NCI-H146 treated with DMSO at 0.1 percent for 48 hours (cell line): Measurements from ENCODE around the gene ATOH8.
"Not testable (repeated sequence)": the region's sequence is repeated elsewhere in the genome, so short reads cannot be mapped to it uniquely, and the experiment has no call there.

Source experiments
- DNase-seq: peaks from one replicate; lab custom pipeline; 2025; ENCODE audit not compliant: unreplicated experiment; lab: John Stamatoyannopoulos, UW

ATOH8 gene, protein sequence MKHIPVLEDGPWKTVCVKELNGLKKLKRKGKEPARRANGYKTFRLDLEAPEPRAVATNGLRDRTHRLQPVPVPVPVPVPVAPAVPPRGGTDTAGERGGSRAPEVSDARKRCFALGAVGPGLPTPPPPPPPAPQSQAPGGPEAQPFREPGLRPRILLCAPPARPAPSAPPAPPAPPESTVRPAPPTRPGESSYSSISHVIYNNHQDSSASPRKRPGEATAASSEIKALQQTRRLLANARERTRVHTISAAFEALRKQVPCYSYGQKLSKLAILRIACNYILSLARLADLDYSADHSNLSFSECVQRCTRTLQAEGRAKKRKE

GRCh38 chr2:85753525-85754312 lies at the start of gene ATOH8:
ATOH8 (plus strand) TSS chr2:85753991; CDS start chr2:85754190, 199 bp downstream.
- no peak for DNase-seq

DNA sequence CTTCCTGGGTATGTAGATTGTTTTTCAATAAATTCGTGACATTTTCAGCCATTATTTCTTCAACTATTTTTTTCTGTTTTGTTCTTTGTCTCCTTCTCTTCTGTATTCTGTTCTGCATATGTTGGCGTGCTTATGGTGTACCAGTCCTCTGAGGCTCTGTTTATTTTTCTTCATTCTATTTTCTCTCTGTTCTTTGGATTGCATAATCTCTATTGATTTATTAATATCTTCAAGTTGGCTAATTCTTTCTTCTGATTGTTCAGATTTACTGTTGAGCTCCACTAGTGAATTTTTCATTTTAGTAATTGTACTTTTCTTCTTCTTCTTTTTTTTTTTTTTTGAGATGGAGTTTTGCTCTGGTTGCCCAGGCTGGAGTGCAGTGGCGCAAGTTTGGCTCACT lies 49.8 kb upstream of the ATOH8 start:
- DNase-seq: no peak

DNA sequence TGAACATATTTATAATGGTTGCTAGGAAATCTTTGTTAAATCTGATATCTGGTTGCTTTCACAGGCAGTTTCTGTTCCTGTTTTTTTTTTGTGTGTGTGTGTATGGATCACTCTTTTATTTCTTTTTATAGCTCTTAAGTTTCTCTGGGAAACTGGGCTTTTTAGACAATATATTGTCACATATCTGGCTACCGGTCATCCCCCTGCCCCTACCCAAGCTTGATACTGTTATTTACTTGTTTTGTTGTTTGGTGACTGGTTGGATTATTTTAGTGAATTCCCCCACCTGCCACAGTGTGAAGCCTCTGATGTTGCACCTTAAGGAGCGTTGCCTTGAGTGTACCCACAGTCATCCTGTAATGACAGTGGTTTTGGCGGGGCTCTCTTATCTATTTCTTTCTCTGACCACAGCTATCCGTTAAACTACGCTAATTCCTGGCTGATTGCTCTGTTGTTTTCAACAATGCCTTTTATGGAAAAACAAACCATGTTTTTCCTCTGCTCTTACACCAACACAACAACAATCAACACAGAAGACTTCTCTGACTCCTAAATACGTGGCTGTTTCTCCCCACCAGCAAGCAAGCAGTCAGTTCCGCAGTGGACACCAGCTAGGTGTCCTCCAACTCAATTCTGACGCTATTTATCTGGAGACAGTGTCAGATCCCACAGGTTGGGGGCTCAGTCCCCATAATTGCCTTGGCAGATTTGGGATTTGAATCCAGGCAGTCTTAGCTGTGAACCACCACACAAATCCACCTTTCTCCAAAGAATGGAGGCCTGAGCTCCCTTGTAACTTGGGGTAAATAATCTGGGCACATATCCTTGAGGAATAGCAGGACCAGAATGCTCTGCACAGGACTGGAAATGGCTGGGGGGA lies 48.8 kb upstream of the ATOH8 start:
- DNase-seq: no peak

DNA sequence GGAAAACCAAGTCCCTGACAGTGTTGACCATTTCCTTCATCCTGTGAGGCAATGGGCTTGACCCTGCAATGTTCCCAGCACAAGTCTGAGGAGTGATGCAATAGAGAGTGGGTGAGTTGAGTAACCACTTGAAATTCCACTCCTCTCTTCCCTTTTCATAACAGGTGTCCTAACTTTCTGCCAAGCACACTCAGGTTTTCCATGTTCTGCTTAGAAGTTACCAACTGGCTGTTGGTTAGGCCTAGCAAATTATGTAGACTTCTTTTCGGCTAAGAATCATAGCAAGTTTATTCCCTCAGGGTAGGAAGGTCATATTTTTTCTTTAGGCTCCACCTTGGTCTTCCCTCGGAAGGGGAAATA lies 48.1 kb upstream of the ATOH8 start:
- no peak for DNase-seq

DNA sequence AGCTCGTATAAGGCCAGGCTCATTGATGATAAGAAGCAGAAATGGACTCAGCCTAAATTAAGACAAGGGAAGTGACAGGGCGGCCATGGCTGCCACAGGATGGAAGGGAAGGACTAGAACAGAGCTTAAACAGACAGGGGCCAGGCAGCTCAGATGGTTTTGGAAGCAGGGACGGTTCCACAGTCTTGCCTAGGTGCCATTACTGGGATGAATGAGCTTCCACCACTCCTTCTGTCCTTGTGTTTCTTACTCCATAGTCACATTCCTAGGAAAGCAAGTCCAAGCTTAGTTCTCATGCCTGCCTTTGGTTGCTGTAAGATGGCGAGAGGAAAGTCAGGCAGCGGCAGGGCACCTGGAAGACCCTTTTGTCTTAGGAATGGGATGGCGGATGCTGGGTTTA lies 47.7 kb upstream of the ATOH8 start:
- no peak for DNase-seq

DNA sequence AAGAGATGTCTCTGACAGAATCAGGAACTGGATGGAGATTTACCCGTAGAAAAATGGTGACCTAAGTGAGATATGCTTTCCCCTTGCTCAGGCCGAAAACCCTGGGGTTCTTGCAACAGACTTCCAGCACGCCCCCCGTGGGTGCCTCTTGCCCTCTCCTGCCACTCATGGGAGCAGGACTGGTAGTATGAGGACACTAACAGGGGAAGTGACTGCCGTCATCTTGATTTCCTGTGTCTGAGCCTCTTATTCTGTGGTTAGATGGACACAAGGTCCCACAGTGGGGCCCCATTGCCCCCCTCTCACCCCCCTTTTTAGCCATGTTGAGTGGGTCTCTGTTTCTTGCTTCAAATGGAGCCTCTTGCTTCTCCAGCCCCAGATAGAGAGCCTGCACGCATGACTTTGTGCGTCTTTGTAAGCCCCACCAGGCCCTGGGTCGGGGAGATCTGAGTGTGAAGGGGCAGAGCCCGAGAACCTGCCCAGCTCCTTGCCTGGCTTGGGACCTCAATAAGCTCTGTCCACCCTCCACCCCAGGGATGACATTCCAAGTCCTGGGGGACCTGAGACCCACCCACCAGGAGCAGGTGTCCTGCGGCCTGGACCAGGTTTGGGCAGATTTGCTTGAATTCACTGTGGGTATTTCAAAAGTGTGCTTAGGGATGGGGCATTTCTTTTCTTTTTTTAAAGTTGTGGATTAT lies 47.0 kb upstream of the ATOH8 start:
- DNase-seq: no peak

- DNase-seq: peak; percentile 62
These were observed 46.5 kb upstream of the ATOH8 start for GRCh38 chr2:85707304-85707703.

DNA sequence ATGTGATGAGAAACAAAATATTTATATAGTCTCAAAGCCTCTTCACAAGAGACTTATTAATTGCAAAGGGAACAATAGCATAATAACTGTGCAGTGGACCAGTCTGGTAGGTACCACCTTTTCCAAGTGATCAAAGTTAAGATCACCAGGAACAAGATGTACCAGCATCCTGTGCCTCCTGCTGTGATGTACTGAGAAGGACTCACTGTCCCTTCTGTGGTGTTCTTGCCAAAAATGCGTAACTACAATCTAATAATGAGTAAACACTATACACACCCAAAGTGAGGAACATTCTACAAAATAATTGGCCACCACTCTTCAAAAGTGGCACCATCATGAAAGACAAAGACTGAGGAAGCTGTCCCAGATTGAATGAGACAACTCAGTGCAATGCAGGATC lies 45.1 kb upstream of the ATOH8 start:
- no peak for DNase-seq

DNA sequence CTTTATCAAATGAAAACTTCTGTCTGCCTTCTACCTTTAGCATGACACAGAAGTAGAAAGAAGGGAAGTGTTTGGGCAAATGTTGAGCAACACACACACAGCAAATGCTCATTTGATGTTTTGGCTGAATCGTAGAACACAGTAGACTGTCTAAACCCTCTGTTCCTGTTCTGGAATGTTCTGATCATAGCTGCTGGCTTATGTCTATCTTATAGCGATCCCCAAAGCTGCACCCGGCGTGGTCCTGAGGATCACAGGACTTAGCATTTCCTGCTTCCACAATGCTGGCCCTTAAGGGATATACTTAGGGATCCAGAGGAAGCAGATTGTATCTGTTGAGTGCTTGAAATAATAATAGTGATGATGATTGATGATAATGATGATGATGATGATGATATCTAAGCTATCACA lies 44.4 kb upstream of the ATOH8 start:
- DNase-seq: no peak

- no peak for DNase-seq
These were observed 42.9 kb upstream of the ATOH8 start for GRCh38 chr2:85710687-85711577.

DNA sequence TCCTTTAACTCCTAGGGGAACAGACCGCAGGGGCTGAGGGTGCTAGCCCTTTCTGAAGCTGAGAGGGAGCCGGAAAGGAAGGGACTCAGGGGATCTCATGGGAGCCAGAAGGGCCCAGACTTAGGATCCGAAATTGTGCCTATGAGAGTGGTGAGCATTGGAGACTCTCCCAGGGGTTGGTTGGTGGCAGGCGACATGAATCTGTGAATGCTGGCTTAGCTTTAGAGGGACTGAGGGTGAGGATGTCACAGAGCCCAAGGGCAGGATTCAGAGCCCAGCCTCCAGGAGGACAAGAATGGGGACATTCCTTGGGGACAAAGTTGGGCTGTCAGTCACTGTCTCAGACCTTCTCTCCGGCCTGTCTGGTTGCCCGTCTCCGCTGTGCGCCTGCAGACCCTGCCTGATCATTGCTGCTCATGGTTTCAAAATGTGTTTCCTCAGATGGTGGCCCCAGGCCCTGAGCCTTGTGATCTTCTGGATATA lies 42.2 kb upstream of the ATOH8 start:
- DNase-seq: no peak

DNA sequence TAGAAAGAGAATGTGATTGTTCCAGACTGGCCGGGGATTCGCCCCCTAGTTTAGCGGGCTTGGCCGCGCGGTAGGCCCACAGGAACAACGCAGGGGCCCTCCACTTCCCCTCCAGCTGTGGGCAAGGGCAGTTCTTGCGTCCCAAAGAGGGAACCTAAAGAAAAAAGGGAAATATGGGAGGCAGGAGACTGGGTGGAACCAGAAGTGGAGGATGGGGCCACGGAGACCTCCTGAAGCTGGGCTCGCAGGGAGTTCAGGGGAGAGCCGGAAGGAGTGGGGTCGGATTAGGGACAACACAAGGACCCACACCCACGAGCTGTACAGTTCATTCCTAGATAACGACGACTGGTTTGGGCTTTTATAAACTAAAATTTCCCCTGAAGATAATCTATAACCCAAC lies 41.5 kb upstream of the ATOH8 start:
- no peak for DNase-seq

GRCh38 chr2:85712849-85713612 lies 40.8 kb upstream of the ATOH8 start:
- DNase-seq: no peak

GRCh38 chr2:85713836-85714235 lies 40.0 kb upstream of the ATOH8 start:
- no peak for DNase-seq

GRCh38 chr2:85714421-85714820 lies 39.4 kb upstream of the ATOH8 start:
- not testable (repeated sequence) for DNase-seq

DNA sequence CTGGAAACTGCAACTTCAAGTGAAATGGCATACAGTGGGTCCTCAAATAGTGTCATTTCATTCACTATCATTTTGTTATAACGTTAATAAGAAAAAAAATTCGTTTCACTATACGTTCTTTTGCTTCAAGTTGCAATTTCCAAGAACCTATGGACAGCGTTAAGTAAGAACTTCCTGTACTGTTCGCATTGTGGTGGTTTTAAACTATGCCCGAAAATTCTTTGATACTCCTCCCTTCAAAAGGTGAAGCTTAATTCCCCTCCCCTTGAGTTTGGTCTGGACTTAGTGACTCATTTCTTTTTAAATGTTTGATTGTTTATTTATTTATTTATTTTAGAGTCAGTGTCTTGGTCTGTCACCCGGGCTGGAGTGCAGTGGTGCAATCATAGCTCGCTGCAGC lies 39.0 kb upstream of the ATOH8 start:
- no peak for DNase-seq

GRCh38 chr2:85716346-85716914 lies 37.4 kb upstream of the ATOH8 start:
- no peak for DNase-seq

GRCh38 chr2:85717308-85718008 lies 36.3 kb upstream of the ATOH8 start:
- no peak for DNase-seq
